K562 (cell line): ENCODE results near the gene MYB. TPM values are rescaled to one million over a fixed set of nuclear protein-coding genes. Genes with fewer than 3 reads are reported as not detected.

Experiments
- ATAC-seq: fragments of 200-7000 bp; cut with Tn5 transposase; 3 replicates; pipeline ENCODE4 v1.9.1; 2020; ENCODE audit warnings: moderate library complexity
- BruUV-seq: library from RNA; stranded (reverse); fragments of 400-500 nt; replicated peaks from 2 replicates; lab custom pipeline; 2021; lab: Mats Ljungman, UMichigan
- CTCF ChIA-PET: fragments of 300-600 bp; formaldehyde crosslinking; extraction: SDS; loops from one replicate; lab custom pipeline; 2021; ENCODE audit warnings: low intra/inter-chr PET ratio; lab: Yijun Ruan, JAX
- POLR2A ChIA-PET: fragments of 300-600, 350-650 bp; sonication (Branson Sonifier 250); formaldehyde crosslinking; extraction: SDS; loops from one replicate; lab custom pipeline; 2021; ENCODE audit warnings: antibody characterized with exemption, inconsistent platforms; lab: Yijun Ruan, JAX
- DNase-seq, 4 experiments: peaks; one replicate each; pipeline versions ENCODE4 v3.0.0 to v3.0.0-alpha.2; 2011 to 2018; ENCODE audit warnings: low spot score in 3 of 4, mixed read lengths in 3 of 4; ENCODE audit errors: extremely low read depth in 1 of 4
- FAIRE-seq: peaks from 2 replicates; lab custom pipeline; 2011; peaks lifted over from hg19 to GRCh38; lab: Jason Lieb, UNC
- H2AFZ ChIP-seq: 2 replicates; pipeline ENCODE4 v1.6.0; 2011; ENCODE audit warnings: low read depth, low read length, control low read depth, inconsistent platforms
- H3K27ac ChIP-seq: fragments of 200-600 bp; 3 replicates; pipeline ENCODE4 v1.8.0; 2011; ENCODE audit warnings: low read depth, mild to moderate bottlenecking, control low read depth, inconsistent platforms, low read length, moderate library complexity, mixed read lengths; ENCODE audit errors: extremely low read depth
- H3K27me3 ChIP-seq, 2 experiments: fragments of 300-600 bp in 1 of 2; 2 replicates in 1 of 2; 3 replicates in 1 of 2; pipeline versions ENCODE4 v1.6.0 to v1.8.0; 2011; ENCODE audit warnings: inconsistent platforms in 2 of 2, low read length in 2 of 2, mild to moderate bottlenecking in 1 of 2, mixed read lengths in 1 of 2, moderate library complexity in 1 of 2; ENCODE audit not compliant: control insufficient read depth in 2 of 2, insufficient read depth in 2 of 2
- H3K36me3 ChIP-seq: fragments of 300-600 bp; 3 replicates; pipeline ENCODE4 v1.8.0; 2011; ENCODE audit warnings: mild to moderate bottlenecking, low read length, inconsistent platforms; ENCODE audit not compliant: control insufficient read depth, insufficient read depth
- H3K4me1 ChIP-seq, 2 experiments: fragments of 200-600 bp in 1 of 2; replicated peaks in 1 of 2; 2 replicates in 1 of 2; 3 replicates in 1 of 2; pipeline versions ENCODE4 v1.5.1 to v1.8.0; 2011; ENCODE audit warnings: inconsistent platforms in 2 of 2, low read length in 2 of 2, mild to moderate bottlenecking in 1 of 2, mixed read lengths in 1 of 2, moderate library complexity in 1 of 2; ENCODE audit not compliant: control insufficient read depth in 2 of 2, insufficient read depth in 2 of 2
- H3K4me2 ChIP-seq: 2 replicates; pipeline ENCODE4 v1.6.1; 2011; ENCODE audit warnings: low read length, control low read depth, inconsistent platforms, mixed read lengths; ENCODE audit not compliant: insufficient read depth
- H3K4me3 ChIP-seq: fragments of 200-600 bp; sonication (generic), shearing (Covaris generic); 2 replicates; pipeline ENCODE4 v1.5.1; 2016; ENCODE audit warnings: control low read depth, inconsistent platforms
- H3K79me2 ChIP-seq: fragments of 200-600 bp; 3 replicates; pipeline ENCODE4 v1.8.0; 2011; ENCODE audit warnings: low read length, inconsistent platforms; ENCODE audit not compliant: control insufficient read depth, insufficient read depth
- H3K9ac ChIP-seq, 2 experiments: 2 replicates each; pipeline versions ENCODE4 v1.6.0 to v1.6.1; 2011; ENCODE audit warnings: low read depth in 2 of 2, low read length in 2 of 2, control low read depth in 1 of 2, inconsistent platforms in 1 of 2, mild to moderate bottlenecking in 1 of 2, mixed read lengths in 1 of 2; ENCODE audit not compliant: insufficient read depth in 1 of 2
- H3K9me1 ChIP-seq: one replicate; pipeline ENCODE4 v1.6.0; 2011; ENCODE audit warnings: inconsistent platforms, mild to moderate bottlenecking, low read length, moderate library complexity; ENCODE audit not compliant: control insufficient read depth, insufficient read depth
- H3K9me3 ChIP-seq: replicated peaks from 2 replicates; pipeline ENCODE4 v1.5.1; 2011; ENCODE audit warnings: low read depth, low read length, inconsistent platforms; ENCODE audit not compliant: control insufficient read depth, insufficient read depth
- H4K20me1 ChIP-seq: replicated peaks from 2 replicates; pipeline ENCODE4 v1.6.1; 2011; ENCODE audit warnings: low read length, inconsistent platforms, mixed read lengths; ENCODE audit not compliant: control insufficient read depth, insufficient read depth
- CBX5 ChIP-seq: IDR thresholded peaks from 2 replicates; pipeline ENCODE4 v1.6.1; 2014; ENCODE audit warnings: low read depth, borderline replicate concordance
- MBD2 ChIP-seq: sonication (generic); IDR thresholded peaks from 2 replicates; pipeline ENCODE4 v1.6.1; 2016; ENCODE audit warnings: low read depth, borderline replicate concordance
- TAF7 ChIP-seq: fragments of 450-650 bp; IDR thresholded peaks from 2 replicates; pipeline ENCODE4 v1.6.1; 2016; ENCODE audit warnings: missing genetic modification characterization, missing compliant biosample characterization
- ZFP36 ChIP-seq: fragments of 150-350 bp; IDR thresholded peaks from 2 replicates; pipeline ENCODE4 v1.6.1; 2018; ENCODE audit warnings: low read length, low read depth; ENCODE audit not compliant: partially characterized antibody
- ZNF24 ChIP-seq: fragments of 450-650 bp; IDR thresholded peaks from 2 replicates; pipeline ENCODE4 v1.6.1; 2016
- WGBS: fragments of 100-300 bp; shearing (Covaris generic); methylation state at CpG from one replicate; pipeline ENCODE4 v1.1.6; 2016; ENCODE audit warnings: low coverage, mixed read lengths; ENCODE audit not compliant: insufficient coverage; ENCODE audit errors: missing lambda C conversion rate; 5-methylcytosine and 5-hydroxymethylcytosine counted together
- in situ Hi-C: fragments of 300-500 bp; cut with MboI; formaldehyde crosslinking; loops from 4 replicates; pipeline ENCODE4 v1.15.0; 2018; ENCODE audit warnings: inconsistent platforms, mixed read lengths
- intact Hi-C: fragments of 100-400 bp; cut with micrococcal nuclease; formaldehyde crosslinking; loops from 2 replicates; pipeline ENCODE4 v1.14.2; 2022
- polyA plus RNA-seq, 8 experiments: library from polyadenylated mRNA; depleted of rRNA in 4 of 8; stranded (reverse) in 5 of 8; unstranded in 3 of 8; fragments of >200 nt; fragmentation: Nextera tagmentation in 2 of 8; fragmentation: Illumina TruSeq in 1 of 8; extraction: Ambion mirVana in 2 of 8; extraction: Trizol in 1 of 8; gene quantifications; 2 replicates each; pipeline versions ENCODE4 v1.2.1 to v1.2.3, GENCODE V29; 2011 to 2014; ENCODE audit warnings: inconsistent platforms in 1 of 8, missing spikeins in 1 of 8
- total RNA-seq, 7 experiments: library from RNA; depleted of rRNA in 6 of 7; stranded (reverse); fragments of >200 nt in 6 of 7; fragmentation: Illumina TruSeq in 2 of 7; extraction: Trizol in 2 of 7; gene quantifications; 2 replicates each; pipeline versions ENCODE4 v1.2.1 to v1.2.3, GENCODE V29; 2011 to 2021; ENCODE audit warnings: low replicate concordance in 1 of 7
- TF ChIP-seq, protein P1 (sequence below), 3 experiments: fragments of 200-800 bp in 1 of 3; sonication (Bioruptor generic) in 1 of 3; sonication (generic) in 1 of 3; formaldehyde crosslinking in 1 of 3; IDR thresholded peaks; 2 replicates each; pipeline versions ENCODE4 v1.6.1 to v1.8.0; 2016 to 2022; ENCODE audit warnings: mild to moderate bottlenecking in 2 of 3, missing compliant biosample characterization in 2 of 3, missing genetic modification characterization in 2 of 3, missing genetic modification reagents in 1 of 3

The MYB gene
- total and polyA plus RNA-seq, 9 of the 15 experiments (the other 6 are each of a cell fraction or from before 2014, with no cell fraction given): 35.8 to 218 (median 140) TPM

DNA sequence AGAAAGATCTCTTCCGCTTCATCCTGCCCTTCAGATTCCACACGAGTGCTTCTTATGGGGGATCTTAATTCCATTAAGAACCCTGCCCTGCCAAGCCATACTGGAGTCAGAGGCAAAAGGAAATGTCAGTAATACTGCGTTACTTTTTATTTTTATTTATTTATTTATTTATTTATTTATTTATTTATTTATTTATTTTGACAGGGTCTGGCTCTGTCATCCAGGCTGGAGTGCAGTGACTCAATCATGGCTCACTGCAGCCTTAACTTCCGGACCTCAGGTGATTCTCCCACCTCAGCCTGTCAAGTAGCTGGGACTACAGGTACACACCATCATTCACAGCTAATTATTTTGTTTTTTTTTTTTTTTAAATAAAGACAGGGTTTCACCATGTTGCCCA is 79.5 kb downstream of the MYB start:
- no peaks in the 10 kb centered on the region for H3K79me2 ChIP-seq
- no peaks in the 10 kb centered on the region for H3K27me3 ChIP-seq
- H3K4me1 ChIP-seq: peaks cover 13 to 47% of the 10 kb centered on the region in 2 experiments
- H3K4me2 ChIP-seq: no peak overlapping the region
- in situ Hi-C loops: no loop called here
- intact Hi-C loops: no loop called here
- TF ChIP-seq MBD2 (no peak), ZFP36 (no peak), ZNF24 (no peak), TAF7 (tag) (no peak), CBX5 (no peak)
- TF ChIP-seq, protein P1, sequence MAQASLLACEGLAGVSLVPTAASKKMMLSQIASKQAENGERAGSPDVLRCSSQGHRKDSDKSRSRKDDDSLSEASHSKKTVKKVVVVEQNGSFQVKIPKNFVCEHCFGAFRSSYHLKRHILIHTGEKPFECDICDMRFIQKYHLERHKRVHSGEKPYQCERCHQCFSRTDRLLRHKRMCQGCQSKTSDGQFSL (CRISPR knock-in tag; IDR thresholded peaks at IDR 0.05): no peak
- TF ChIP-seq, protein P1 (tag; IDR thresholded peaks at IDR 0.05): no peak
- no peak for DNase-seq
- H3K36me3 ChIP-seq: no peaks in the 10 kb centered on the region
- H3K27ac ChIP-seq: no peak overlapping the region
- no peak for ATAC-seq
- FAIRE-seq: no peak
- 86% methylated on average over 4 of the region's 4 CpGs for WGBS
- no peak overlapping the region for H3K9ac ChIP-seq
- H3K9me3 ChIP-seq: no peaks in the 10 kb centered on the region; the same call in 1 of the 2 replicates
- H3K4me3 ChIP-seq: no peak overlapping the region
- POLR2A ChIA-PET: interaction anchor here (1.0 kb wide), 1 partner anchor 224 kb away, joined by 3 read pairs; no protein-coding TSS in a partner anchor
- no peaks in the 10 kb centered on the region for H3K9me1 ChIP-seq
- no peaks in the 10 kb centered on the region for H4K20me1 ChIP-seq
- no TSS peak for BruUV-seq
- CTCF ChIA-PET: interaction anchor here (0.7 kb wide), 1 partner anchor 11 kb away, joined by 3 read pairs; no protein-coding TSS in a partner anchor
- 0 out of 2 replicates have a peak overlapping the region, but pooled peaks have one; percentile 7 for H2AFZ ChIP-seq
